AG04450 (cell line): Measurements from ENCODE around the gene PIM2. TPM values are rescaled to one million over a fixed set of nuclear protein-coding genes. Genes with fewer than 3 reads are reported as not detected.

Experiments used
- CTCF ChIA-PET: fragments of 300-600, 350-600 bp; formaldehyde crosslinking; extraction: SDS; loops from one replicate; lab custom pipeline; 2022; ENCODE audit warnings: antibody characterized with exemption, inconsistent platforms; lab: Charles Lee
- POLR2A ChIA-PET: fragments of 350-600 bp; formaldehyde crosslinking; extraction: SDS; loops from one replicate; lab custom pipeline; 2021; ENCODE audit warnings: antibody characterized with exemption, inconsistent platforms; lab: Yijun Ruan, JAX
- DNase-seq: peaks from one replicate; pipeline ENCODE4 v3.0.0-alpha.2; 2011; ENCODE audit warnings: low read depth, low spot score
- H3K27ac ChIP-seq: one replicate; pipeline ENCODE4 v1.5.1; 2012; ENCODE audit warnings: low read depth, low read length, control low read depth
- H3K27me3 ChIP-seq: one replicate; pipeline ENCODE4 v1.6.0; 2012; ENCODE audit warnings: low read length; ENCODE audit not compliant: control insufficient read depth, insufficient read depth
- H3K4me3 ChIP-seq: 2 replicates; pipeline ENCODE4 v1.5.1; 2011; ENCODE audit warnings: mild to moderate bottlenecking, low read depth, low read length, control low read depth
- H3K9me3 ChIP-seq: 2 replicates; pipeline ENCODE4 v1.5.1; 2012; ENCODE audit warnings: low read length; ENCODE audit not compliant: control insufficient read depth, insufficient read depth
- polyA plus RNA-seq: library from polyadenylated mRNA; depleted of rRNA; stranded (reverse); fragments of >200 nt; gene quantifications from 2 replicates; pipeline ENCODE4 v1.2.3, GENCODE V29; 2011
- TF ChIP-seq, protein P1 (sequence below): IDR thresholded peaks from 2 replicates; pipeline ENCODE4 v1.5.1; 2011; ENCODE audit warnings: low read depth, low read length, control low read depth, inconsistent platforms

Gene PIM2
- polyA plus RNA-seq, 1 experiment, result 3.8 TPM

DNA sequence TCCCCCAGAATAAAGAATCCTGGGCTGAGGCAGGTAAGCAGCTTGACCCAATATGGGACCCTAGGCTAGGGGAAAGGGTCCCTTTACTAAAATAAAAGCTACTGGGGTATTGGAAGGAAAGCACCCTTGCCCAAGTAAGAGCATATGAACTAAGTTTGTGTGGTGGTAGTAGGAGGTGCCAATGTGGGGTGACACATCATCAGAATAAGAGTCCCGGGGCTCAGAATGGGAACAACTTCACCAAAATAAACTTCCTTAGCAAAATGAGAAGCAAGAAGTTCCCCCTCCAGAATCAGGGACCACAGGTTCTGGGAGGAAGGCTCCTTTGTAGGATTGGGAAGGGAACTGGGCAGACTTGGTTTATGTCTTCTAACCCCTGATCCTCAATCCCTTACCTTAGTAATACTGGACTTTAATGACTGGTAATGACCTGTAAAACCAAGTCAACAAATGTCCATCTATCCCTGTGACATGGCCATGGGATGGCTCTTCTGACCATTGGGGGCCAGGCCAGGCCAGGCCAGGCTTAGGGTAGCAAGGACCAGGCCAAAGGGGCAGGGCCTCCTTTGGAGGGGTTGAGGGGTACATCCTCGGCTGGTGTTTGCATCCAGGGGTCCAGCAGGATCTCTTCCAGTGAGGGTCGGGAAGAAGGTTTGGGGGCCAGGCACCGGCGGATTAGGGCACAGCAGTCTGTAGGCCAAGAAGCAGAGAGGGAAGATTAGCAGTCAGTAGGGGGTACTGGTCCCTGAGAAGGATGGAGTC, 5.0 kb downstream of the PIM2 start:
- no peak for DNase-seq
- Histone ChIP-seq H3K27ac (no peak overlapping the region), H3K9me3 (no peaks in the 10 kb centered on the region), H3K4me3 (no peak overlapping the region), H3K27me3 (no peaks in the 10 kb centered on the region)
- TF ChIP-seq, protein P1, sequence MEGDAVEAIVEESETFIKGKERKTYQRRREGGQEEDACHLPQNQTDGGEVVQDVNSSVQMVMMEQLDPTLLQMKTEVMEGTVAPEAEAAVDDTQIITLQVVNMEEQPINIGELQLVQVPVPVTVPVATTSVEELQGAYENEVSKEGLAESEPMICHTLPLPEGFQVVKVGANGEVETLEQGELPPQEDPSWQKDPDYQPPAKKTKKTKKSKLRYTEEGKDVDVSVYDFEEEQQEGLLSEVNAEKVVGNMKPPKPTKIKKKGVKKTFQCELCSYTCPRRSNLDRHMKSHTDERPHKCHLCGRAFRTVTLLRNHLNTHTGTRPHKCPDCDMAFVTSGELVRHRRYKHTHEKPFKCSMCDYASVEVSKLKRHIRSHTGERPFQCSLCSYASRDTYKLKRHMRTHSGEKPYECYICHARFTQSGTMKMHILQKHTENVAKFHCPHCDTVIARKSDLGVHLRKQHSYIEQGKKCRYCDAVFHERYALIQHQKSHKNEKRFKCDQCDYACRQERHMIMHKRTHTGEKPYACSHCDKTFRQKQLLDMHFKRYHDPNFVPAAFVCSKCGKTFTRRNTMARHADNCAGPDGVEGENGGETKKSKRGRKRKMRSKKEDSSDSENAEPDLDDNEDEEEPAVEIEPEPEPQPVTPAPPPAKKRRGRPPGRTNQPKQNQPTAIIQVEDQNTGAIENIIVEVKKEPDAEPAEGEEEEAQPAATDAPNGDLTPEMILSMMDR, result no peak
- POLR2A ChIA-PET, result interaction anchor here (0.7 kb wide), 1 partner anchor 151 kb away, joined by 7 read pairs; no protein-coding TSS in a partner anchor
- CTCF ChIA-PET, result no interaction called here

GRCh38 chrX:48911412-48912182, 7.2 kb downstream of the PIM2 start, which contains the start of gene SLC35A2:
Gene SLC35A2 (minus strand): TSS chrX:48911646. CDS start chrX:48911636, 10 bp downstream.
- Histone ChIP-seq H3K9me3 (no peaks in the 10 kb centered on the region), H3K4me3 (peak within 1 kb of the TSS; percentile 83), H3K27ac (peak within 1 kb of the TSS; percentile 75), H3K27me3 (no peaks in the 10 kb centered on the region)
- CTCF ChIA-PET, result interaction anchor here (1.1 to 1.7 kb wide), 2 partner anchors 20 to 263 kb away, joined by 5 to 7 read pairs; no protein-coding TSS in a partner anchor
- TF ChIP-seq, protein P1, result no peak
- POLR2A ChIA-PET, result interaction anchor here (0.6 to 1.1 kb wide), 3 partner anchors 14 to 76 kb away, joined by 3 to 11 read pairs (median 4); partner anchors contain the start of genes PQBP1 and TIMM17B
- no peak for DNase-seq

DNA sequence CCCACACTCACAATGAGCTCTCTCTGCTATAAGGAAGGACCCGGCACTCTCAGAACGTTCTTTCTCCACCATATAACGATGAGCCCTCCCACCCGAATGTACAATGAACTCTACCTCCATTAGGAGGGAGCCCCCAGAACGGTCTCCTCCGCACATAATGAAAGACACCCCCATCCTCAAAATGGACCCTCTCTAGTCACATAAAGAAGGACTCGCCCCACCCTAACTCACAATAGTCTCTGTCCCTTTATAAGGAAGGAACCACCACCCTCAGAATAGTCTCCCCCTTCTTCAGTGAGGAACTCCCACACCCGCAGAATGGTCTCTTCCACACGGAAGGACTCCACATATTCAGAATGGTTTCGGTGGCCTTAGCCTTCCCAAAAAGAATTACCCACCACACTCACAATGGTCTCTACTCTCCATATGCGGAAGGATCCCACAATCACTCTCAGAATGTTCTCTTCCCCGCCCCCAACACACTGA, 7.9 kb downstream of the PIM2 start:
- TF ChIP-seq, protein P1, result no peak
- ChIA-PET CTCF (interaction anchor here (1.1 to 1.7 kb wide), 2 partner anchors 19 to 263 kb away, joined by 5 to 7 read pairs; no protein-coding TSS in a partner anchor), POLR2A (interaction anchor here (1.1 to 1.5 kb wide), 2 partner anchors 13 kb away, joined by 5 to 11 read pairs; partner anchors contain the start of genes PQBP1 and TIMM17B)
- H3K27ac ChIP-seq, result peak overlapping the region; percentile 75
- peak overlapping the region; percentile 83 for H3K4me3 ChIP-seq
- DNase-seq, result no peak
- H3K27me3 ChIP-seq, result no peaks in the 10 kb centered on the region
- H3K9me3 ChIP-seq, result no peaks in the 10 kb centered on the region

- H3K27me3 ChIP-seq, result no peaks in the 10 kb centered on the region
- ChIA-PET CTCF (interaction anchor here (0.5 kb wide), 1 partner anchor 55 kb away, joined by 5 read pairs; no protein-coding TSS in a partner anchor), POLR2A (interaction anchor here (1.5 kb wide), 1 partner anchor 12 kb away, joined by 5 read pairs; the partner anchor contains the start of genes PQBP1 and TIMM17B)
- 0 out of 2 replicates have a peak overlapping the region, but pooled peaks have one; percentile 83 for H3K4me3 ChIP-seq
- H3K27ac ChIP-seq, result no peak overlapping the region
- TF ChIP-seq, protein P1, result no peak
- no peak for DNase-seq
- no peaks in the 10 kb centered on the region for H3K9me3 ChIP-seq
Measured at GRCh38 chrX:48909703-48910294, 9.0 kb downstream of the PIM2 start.
